GM18505 (cell line): ENCODE measurements around the gene CD2.
A peak's percentile ranks its signal among the peaks of the same experiment; 100 is the strongest.

ENCODE experiments used
- ATAC-seq: cut with Tn5 transposase; IDR thresholded peaks from one replicate; pipeline ENCODE4 v1.9.1; 2021; ENCODE audit not compliant: unreplicated experiment
- POLR2A ChIP-seq: IDR thresholded peaks from 4 replicates; pipeline ENCODE4 v1.6.1; 2011; ENCODE audit warnings: borderline replicate concordance; ENCODE audit not compliant: insufficient read depth, insufficient read length; ENCODE audit errors: extremely low read depth

The CD2 gene

DNA sequence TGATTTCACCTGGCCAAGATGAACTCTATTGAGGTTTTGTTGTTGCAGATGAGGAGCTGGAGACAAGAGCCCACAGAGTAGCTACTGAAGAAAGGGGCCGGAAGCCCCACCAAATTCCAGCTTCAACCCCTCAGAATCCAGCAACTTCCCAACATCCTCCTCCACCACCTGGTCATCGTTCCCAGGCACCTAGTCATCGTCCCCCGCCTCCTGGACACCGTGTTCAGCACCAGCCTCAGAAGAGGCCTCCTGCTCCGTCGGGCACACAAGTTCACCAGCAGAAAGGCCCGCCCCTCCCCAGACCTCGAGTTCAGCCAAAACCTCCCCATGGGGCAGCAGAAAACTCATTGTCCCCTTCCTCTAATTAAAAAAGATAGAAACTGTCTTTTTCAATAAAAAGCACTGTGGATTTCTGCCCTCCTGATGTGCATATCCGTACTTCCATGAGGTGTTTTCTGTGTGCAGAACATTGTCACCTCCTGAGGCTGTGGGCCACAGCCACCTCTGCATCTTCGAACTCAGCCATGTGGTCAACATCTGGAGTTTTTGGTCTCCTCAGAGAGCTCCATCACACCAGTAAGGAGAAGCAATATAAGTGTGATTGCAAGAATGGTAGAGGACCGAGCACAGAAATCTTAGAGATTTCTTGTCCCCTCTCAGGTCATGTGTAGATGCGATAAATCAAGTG is 14.3 kb downstream of the CD2 start:
- no peak for ATAC-seq
- no peak for TF ChIP-seq POLR2A

DNA sequence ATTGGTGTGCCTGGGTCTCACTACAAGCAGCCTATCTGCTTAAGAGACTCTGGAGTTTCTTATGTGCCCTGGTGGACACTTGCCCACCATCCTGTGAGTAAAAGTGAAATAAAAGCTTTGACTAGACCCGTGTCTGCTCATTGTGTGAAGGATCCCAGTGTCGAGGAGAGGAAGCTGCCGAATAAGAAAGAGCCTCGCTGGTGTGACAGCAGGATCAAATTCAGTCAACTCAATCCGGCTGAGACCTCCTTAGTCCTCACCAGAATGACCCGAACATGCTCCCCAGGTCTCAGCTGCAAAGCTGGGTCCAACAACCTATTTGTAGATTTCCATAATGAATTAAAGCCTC is 14.8 kb downstream of the CD2 start:
- TF ChIP-seq POLR2A = no peak
- no peak for ATAC-seq

DNA sequence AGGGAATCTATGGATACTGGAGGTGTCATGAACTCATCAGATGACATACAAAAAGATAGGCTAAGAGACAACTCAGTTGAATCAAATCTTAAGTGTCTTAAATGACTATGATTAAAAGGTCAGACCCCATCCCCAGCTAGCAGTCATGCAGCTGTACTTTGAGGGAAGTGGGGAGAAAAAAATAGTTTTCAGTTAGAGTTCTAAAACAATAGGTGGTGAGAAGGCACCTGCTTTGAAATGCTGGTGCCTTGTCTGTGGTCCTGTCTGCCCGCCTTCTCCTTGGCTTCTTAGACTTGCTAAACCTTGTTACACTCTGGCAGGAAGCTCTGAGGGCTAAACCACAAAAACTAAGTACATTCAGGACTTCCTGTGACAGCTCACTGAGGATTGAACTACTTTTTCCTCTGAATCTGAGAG is 15.3 kb downstream of the CD2 start:
- peak; percentile 76 for ATAC-seq
- no peak for TF ChIP-seq POLR2A

DNA sequence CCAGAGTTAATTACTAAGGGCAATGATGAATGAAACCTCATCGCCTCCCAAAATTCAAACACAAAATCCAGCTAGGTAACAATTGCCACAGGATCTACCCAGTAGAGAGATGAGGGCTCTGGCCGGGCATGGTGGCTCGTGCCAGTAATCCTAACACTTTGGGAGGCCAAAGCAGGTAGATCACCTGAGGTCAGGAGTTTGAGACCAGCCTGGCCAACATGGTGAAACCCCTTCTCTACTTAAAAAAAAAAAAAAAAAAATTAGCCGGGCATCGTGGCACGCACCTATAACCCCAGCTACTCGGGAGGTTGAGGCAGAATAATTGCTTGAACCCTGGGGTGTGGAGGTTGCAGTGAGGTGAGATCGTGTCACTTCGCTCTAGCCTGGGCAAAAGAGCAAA is 15.8 kb downstream of the CD2 start:
- TF ChIP-seq POLR2A = no peak
- ATAC-seq = peak; percentile 10

DNA sequence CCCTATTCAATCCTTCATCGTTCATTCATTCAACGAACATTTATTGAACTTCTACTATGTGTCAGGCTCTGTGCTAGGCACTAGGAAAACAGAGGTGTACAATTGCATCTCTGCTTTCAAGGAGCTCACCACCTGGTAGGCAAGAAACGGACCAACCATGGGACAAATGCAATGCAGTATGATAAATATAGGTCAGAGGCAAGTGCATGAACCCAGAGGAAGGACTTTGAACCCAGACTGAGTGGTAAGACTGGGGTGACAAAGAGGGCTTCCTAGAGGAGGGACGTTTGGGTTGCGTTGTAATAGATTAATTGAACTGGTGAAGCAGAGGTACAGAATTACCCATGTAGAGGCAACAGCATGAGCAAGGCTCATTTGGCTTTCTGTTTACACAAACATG is 16.4 kb downstream of the CD2 start:
- ATAC-seq = no peak
- TF ChIP-seq POLR2A = no peak

DNA sequence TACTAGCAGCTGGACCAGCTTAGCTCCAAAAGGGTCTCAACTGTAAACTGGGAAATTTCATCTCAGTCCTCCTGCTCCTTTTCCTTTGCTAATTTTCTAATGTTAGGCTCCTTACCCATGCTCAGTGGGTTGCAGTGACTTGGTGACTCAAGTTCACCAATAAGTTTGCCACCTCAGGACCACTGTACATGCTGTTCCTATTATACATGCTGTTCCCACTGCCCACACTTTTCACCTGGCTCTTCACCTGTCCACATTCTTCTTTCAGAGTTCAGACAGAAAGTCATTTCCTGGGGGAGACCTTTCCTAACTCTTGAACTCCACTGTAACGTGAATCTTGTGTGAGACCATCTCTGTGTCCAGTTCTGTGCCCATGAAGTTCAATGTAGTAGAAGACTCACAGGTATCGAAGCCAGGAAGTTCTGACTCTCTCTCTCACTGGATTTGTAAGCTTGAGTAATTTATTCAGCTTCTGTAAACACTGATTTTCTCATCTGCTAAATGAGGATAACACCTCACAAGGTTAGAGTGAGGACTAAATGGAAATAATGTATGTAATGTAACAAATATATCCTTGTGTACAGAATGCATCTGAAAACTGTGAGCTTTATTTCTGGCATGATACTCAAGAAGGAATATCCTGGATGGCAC is 17.9 kb downstream of the CD2 start:
- TF ChIP-seq POLR2A = no peak
- ATAC-seq = no peak

DNA sequence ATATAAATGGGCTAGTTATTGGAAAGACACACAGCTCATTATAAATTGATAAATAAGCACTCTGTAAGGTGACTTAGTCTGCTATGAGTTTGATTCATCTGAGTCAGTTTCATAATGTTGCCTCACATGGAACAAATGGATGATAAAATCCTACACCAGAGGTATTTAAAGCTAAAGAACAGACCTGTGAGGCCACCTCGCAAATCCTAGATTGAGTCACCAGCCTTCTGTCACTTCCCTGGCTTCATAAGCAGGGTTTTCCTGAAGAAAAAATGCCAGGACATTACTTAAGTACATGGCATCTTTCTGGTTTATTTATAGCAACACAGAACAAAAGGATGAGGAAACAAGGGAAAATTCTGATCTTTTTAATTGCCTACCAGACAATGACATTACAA is 18.4 kb downstream of the CD2 start:
- no peak for TF ChIP-seq POLR2A
- ATAC-seq = no peak

DNA sequence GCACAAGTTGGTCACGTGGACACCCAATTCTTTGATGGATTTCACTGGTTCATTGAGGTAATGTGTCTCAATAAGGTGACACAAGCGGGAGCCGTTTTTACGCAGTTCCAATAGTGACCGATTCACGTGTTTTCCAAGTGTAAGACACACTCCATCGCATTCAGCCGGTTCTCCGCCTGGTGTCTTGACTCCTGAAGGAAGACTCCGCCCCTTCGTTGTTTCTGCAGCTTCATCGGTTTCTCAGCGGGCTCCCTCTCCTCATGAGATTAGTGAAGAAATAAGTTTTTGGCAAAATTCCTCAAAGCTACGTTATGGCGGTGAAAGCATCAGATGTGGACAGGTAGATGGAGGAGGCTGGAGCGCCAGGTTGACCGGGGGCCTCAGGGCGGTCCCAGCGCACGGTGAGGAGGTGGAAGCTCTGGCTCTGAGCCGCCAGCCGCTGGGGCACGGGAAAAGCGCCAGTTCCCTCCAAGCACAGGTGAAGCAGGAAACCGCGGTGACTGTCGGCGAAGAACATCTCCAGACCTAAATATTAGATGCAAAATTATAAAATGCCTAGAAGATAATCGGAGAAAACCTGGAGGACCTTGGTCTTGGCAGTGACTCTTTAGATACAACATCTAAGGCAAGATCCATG is 21.0 kb downstream of the CD2 start:
- no peak for TF ChIP-seq POLR2A
- no peak for ATAC-seq

DNA sequence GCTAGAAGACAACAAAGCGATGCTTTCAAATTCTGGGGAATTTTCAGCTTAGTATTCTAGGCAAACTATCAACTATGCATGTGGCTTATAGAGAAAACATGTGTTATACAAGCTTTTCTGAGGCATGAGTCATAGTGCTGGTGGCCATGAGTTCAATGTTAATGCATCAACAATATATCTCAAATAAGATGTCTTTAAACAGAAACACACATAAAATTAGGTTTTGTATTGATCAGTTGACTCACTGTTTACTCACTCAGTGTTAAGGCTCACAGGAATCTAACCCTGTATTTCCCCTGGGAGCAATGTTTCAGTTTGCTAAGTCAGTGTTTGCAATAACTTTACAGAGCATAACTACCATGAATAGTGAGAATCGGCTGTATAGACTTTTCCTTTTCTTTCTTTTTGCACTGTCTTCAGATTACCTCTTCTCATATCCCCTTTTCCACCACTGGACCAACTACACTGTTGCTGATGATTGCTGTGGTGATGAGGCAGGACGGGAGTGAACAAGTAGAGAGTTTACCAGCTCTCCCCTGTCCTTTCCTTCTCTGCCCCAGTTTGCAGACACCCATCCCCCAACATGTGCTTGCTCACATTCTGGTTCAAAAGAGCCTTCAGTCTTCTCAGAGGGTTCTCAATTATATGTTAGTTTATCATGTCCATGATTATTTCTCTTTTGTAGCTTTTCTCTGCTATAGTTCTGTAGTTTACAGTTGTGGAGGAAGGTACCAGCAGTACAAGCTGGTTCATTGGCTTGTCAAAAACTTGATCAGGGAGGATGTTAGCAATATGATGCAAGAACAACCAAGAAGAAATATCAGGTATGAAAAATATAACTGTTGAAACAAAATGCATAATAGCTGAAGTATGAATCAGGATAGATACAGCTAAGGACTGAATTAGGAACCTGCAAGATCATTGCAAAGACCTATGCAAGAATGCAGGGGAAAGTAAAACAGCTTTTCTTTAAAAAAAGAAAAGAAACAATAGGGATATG is 23.9 kb downstream of the CD2 start:
- ATAC-seq = no peak

DNA sequence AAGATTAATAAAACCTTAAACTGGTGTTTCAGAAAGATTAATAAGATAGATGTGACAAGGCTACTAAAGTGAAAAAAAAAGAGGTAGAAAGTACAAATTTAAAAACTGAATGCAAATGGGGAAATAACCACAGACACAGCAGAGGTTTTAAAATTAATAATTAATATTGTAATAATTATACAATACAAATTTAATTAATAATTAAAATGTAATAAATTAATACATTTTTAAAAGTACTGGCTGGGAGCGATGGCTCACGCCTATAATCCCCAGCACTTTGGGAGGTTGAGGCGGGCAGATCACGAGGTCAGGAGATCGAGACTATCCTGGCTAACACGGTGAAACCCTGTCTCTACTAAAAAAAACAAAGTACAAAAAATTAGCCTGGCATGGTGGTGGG is 26.8 kb downstream of the CD2 start:
- TF ChIP-seq POLR2A = no peak
- ATAC-seq = no peak

More for the DNA sequence above, 23.9 kb downstream of the CD2 start:
- TF ChIP-seq POLR2A = no peak

DNA sequence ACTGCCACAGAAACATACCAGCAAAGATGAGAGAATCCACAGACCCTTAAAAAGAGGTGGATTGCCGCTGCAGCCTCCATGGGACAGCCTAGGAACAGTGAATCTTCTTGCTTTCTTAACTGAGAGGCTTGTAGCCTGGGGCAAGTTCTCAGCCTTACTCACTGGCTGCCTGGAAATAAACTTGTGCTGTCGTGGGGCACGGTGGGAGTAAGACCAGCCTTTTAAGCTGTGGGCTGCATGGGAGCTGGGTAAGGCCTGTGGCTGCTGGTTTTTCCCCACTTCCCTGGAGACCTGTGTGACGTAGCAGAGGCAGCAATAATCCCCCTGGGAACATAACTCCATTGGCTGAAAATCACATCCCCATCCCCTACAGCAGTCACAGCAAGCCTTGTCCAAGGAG is 30.8 kb downstream of the CD2 start:
- TF ChIP-seq POLR2A = no peak
- no peak for ATAC-seq

DNA sequence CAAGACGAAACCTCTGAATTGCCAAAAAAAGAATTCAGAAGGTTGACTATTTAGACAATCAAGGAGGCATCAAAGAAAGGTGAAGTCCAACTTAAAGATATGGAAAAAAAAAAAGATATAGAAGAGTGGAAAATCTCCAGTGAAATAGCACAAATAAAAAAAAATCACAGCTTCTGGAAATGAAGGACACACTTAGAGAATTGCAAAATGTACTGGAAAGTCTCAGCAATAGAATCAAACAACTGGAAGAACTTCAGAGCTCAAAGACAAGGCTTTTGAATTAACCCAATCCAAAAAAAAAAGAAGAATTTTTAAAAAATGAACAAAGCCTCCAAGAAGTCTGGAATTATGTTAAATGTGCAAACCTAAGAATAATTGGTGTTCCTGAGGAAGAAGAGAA is 31.8 kb downstream of the CD2 start:
- no peak for TF ChIP-seq POLR2A
- ATAC-seq = no peak

DNA sequence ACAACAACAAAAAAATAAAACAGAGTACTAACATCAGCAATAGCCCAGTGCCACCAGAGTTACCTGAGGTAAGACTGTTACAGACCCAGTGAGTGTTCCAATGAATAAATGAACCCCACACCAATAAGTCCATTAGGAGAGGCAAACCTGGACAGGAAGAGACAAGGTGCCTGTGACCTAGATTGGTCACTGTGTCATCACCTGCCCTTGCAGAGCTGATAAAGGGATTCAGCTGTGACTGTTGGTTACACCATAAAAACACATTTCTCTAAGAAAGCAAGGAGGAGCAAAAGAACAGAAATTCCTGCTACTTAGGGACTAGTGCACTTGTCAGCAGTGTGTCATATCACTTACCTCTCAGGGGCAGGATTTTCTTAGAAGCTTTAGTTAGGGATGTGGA is 37.5 kb downstream of the CD2 start:
- no peak for ATAC-seq
- TF ChIP-seq POLR2A = no peak

DNA sequence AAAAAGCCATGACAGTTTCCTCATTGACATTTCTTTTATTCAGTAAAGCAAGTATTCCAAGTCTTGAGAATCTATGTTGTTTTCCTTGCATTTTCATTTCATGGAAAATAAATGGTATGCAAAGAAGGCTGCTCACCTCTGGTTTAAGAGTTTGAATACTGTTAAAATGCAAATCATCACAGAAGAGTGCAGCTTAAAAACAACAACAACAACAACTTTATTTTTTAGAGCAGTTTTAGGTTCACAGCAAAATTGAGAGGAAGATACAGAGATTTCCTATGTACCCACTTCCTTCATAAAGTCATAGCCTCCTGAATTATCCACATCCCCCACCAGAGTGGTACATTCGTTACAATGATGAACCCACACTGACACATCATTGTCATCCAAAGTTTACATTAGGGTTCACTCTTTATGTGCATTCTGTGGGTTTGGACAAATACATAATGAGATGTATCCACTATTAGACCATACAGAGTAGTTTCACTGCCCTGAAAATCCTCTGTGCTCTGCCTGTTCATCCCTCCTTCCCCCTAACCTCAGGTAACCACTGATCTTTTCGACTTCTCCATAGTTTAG is 39.2 kb downstream of the CD2 start:
- no peak for ATAC-seq
- TF ChIP-seq POLR2A = no peak

DNA sequence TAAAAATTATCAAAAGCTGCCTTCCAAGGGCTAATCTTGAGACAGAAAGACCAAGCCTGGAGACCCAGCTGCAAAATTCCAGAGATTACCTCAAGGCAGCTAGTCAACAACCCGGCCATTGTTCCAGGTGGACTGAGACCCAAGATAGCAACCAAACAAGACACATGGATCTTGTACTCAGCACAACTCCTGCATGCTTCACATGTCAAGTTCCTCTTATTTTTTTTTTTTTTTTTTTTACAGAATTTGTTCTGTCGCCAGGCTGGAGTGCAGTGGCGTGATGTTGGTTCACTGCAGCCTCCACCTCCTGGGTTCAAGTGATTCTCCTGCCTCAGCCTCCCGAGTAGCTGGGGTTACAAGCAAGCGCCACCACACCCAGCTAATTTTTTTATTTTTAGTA is 40.1 kb downstream of the CD2 start:
- ATAC-seq = no peak
- TF ChIP-seq POLR2A = no peak
